ENCODE data around the gene BAD. TPM values are rescaled to one million over a fixed set of nuclear protein-coding genes. Genes with fewer than 3 reads are reported as not detected.

Gene BAD
- total and polyA plus RNA-seq, 12 donors, result 9.5 to 219 (median 101) TPM

- Histone ChIP-seq H3K9me3 (replicated peaks in 1 of 3) (no peaks in the 10 kb centered on the region), H3K36me3 (replicated peaks in 1 of 2) (no peaks in the 10 kb centered on the region), H3K27ac (no peak overlapping the region), H3K27me3 (peaks cover 50% of the 10 kb centered on the region), H3K4me3 (no peak overlapping the region), H3K4me1 (replicated peaks in 1 of 2) (peaks cover 20 to 31% of the 10 kb centered on the region in 2 donors)
- no peak for TF ChIP-seq POLR2A (IDR thresholded peaks at IDR 0.05)
- TF ChIP-seq CTCF (IDR thresholded peaks at IDR 0.05), result no peak
- intact Hi-C loops (cut with DNase I), result loop anchor here in 1 of 2 donors (5.0 to 10.0 kb wide), 2 partner anchors 90 to 292 kb away; partner anchors contain the start of gene FERMT3
- DNase-seq, result no peak
- 17 to 22% (median 20%) methylated on average over 11 to 34 of the region's 34 CpGs for WGBS, 4 donors
Measured at GRCh38 chr11:64296830-64297698, 12.6 kb upstream of the BAD start.

GRCh38 chr11:64296236-64296635, 11.8 kb upstream of the BAD start:
- intact Hi-C loops (cut with DNase I), result loop anchor here in 1 of 2 donors (5.0 to 10.0 kb wide), 2 partner anchors 89 to 291 kb away; partner anchors contain the start of gene FERMT3
- Histone ChIP-seq H3K27ac (no peak overlapping the region), H3K36me3 (replicated peaks in 1 of 2) (no peaks in the 10 kb centered on the region), H3K4me1 (replicated peaks in 1 of 2) (peaks cover 20 to 34% of the 10 kb centered on the region in 2 donors), H3K27me3 (peaks cover 59% of the 10 kb centered on the region), H3K9me3 (replicated peaks in 1 of 3) (no peaks in the 10 kb centered on the region), H3K4me3 (no peak overlapping the region)
- no peak for DNase-seq
- TF ChIP-seq POLR2A (IDR thresholded peaks at IDR 0.05) (no peak), CTCF (IDR thresholded peaks at IDR 0.05) (no peak)
- 50 to 90% (median 61%) methylated on average over 1 of the region's 1 CpG for WGBS, 4 donors

- H3K27me3 ChIP-seq, result peaks cover 63% of the 10 kb centered on the region
- no peak overlapping the region for H3K27ac ChIP-seq
- DNase-seq, result no peak
- H3K4me3 ChIP-seq, result no peak overlapping the region
- no peaks in the 10 kb centered on the region for H3K9me3 ChIP-seq (replicated peaks in 1 of 3)
- 80 to 94% (median 87%) methylated on average over 4 of the region's 4 CpGs for WGBS, 4 donors
- H3K4me1 ChIP-seq (replicated peaks in 1 of 2), result peaks cover 18 to 30% of the 10 kb centered on the region in 2 donors
- TF ChIP-seq POLR2A (IDR thresholded peaks at IDR 0.05) (no peak), CTCF (IDR thresholded peaks at IDR 0.05) (no peak)
- intact Hi-C loops (cut with DNase I), result loop anchor here in 1 of 2 donors (5.0 to 10.0 kb wide), 2 partner anchors 88 to 291 kb away; partner anchors contain the start of gene FERMT3
- H3K36me3 ChIP-seq (replicated peaks in 1 of 2), result no peaks in the 10 kb centered on the region
Measured at GRCh38 chr11:64295760-64296159, 11.3 kb upstream of the BAD start.

GRCh38 chr11:64294774-64295173, 10.3 kb upstream of the BAD start:
- no peak overlapping the region for H3K27ac ChIP-seq
- no peak for DNase-seq
- H3K27me3 ChIP-seq, result peaks cover 61% of the 10 kb centered on the region
- H3K9me3 ChIP-seq (replicated peaks in 1 of 3), result no peaks in the 10 kb centered on the region
- TF ChIP-seq POLR2A (IDR thresholded peaks at IDR 0.05), result no peak
- TF ChIP-seq CTCF (IDR thresholded peaks at IDR 0.05), result no peak
- H3K36me3 ChIP-seq (replicated peaks in 1 of 2), result no peaks in the 10 kb centered on the region
- no peak overlapping the region for H3K4me3 ChIP-seq
- intact Hi-C loops (cut with DNase I), result loop anchor here in 1 of 2 donors (5.0 to 10.0 kb wide), 2 partner anchors 87 to 290 kb away; partner anchors contain the start of gene FERMT3
- WGBS, 4 donors, result 37 to 54% (median 40%) methylated on average over 3 of the region's 3 CpGs
- H3K4me1 ChIP-seq (replicated peaks in 1 of 2), result peaks cover 8 to 20% of the 10 kb centered on the region in 2 donors
